ENCODE data around the gene SNAP25.

DNA sequence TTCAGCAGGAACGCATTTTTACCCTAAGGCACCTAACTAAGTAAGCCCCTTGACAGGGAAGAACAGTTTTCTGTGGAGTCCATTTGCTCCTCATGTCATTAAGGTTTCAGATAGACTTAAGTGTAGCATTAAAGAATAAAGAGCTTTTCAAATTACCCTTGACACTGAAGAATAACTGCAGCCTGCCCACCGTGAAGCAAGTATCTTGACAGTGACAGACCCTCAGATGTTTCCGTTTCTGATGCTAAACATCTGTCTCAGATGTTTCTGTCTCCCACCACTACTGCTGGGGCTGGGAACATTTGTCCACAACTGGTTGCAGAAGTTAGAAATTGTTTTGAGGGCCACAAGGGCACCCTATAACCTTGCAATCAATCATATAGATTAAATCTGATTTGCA is 50.0 kb downstream of the SNAP25 start:
- TF ChIP-seq, protein P1, sequence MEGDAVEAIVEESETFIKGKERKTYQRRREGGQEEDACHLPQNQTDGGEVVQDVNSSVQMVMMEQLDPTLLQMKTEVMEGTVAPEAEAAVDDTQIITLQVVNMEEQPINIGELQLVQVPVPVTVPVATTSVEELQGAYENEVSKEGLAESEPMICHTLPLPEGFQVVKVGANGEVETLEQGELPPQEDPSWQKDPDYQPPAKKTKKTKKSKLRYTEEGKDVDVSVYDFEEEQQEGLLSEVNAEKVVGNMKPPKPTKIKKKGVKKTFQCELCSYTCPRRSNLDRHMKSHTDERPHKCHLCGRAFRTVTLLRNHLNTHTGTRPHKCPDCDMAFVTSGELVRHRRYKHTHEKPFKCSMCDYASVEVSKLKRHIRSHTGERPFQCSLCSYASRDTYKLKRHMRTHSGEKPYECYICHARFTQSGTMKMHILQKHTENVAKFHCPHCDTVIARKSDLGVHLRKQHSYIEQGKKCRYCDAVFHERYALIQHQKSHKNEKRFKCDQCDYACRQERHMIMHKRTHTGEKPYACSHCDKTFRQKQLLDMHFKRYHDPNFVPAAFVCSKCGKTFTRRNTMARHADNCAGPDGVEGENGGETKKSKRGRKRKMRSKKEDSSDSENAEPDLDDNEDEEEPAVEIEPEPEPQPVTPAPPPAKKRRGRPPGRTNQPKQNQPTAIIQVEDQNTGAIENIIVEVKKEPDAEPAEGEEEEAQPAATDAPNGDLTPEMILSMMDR (conservative IDR thresholded peaks at IDR 0.05; ENCODE audit: low read depth, low read length), result no peak
- no peak for TF ChIP-seq EZH2phosphoT487 (IDR thresholded peaks at IDR 0.05; ENCODE audit: borderline replicate concordance, low read length)
